ENCODE data around the gene PANK4. TPM values are rescaled to one million over a fixed set of nuclear protein-coding genes. Genes with fewer than 3 reads are reported as not detected.
"Not testable (repeated sequence)": the region's sequence is repeated elsewhere in the genome, so short reads cannot be mapped to it uniquely, and the experiment has no call there.

Gene PANK4
- 32.6 TPM for total RNA-seq

DNA sequence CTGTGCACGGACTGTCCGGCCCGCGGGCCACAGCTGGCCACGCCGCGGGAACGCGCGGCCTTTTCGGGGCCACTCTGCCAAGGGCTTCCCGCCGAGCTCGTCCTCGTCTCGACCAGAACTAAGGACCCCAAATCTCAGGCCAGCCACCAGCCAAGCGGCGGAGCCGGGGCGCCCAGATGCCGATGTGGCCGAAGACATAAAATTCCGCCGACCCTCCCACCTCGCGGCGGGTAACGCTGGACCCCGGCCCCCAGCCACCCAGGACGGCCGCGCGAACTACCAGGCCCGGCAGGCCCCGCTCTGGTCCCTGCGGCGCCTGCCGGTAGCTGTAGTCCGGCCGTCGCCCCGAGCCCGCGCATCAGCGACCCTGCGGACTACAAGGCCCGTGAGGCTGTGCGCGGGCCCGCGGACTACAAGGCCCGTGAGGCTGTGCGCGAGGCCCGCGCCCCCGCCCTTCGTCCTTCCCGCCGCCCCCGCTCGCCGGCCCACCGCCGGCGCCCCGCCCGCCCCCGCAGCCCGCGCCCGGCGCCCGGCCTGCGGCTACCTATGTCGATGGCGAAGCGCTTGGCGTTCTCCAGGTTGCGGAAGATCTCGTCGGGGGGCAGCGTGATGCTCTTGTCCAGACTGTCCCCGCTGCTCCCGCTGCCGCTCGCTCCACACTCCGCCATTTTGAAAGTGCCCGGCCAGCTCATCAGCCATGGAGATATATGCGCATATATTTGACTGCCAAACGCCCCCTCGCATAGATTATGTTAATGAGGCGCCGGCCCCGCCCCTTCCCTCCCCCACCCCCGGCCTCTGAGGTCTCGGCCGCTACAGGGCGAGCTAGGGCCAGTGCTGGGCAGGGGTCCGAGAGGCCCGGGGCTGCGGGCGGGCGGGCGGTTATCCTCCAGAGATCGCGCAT, at the start of gene PANK4:
TSS of gene PANK4 (minus strand) at position 677 of the 904 bp plus-strand sequence. CDS start at position 668, 9 bp downstream.
- DNase-seq (ENCODE audit: low spot score in 2 of 2) (peak; percentile 91 to 96), FAIRE-seq (no peak)

DNA sequence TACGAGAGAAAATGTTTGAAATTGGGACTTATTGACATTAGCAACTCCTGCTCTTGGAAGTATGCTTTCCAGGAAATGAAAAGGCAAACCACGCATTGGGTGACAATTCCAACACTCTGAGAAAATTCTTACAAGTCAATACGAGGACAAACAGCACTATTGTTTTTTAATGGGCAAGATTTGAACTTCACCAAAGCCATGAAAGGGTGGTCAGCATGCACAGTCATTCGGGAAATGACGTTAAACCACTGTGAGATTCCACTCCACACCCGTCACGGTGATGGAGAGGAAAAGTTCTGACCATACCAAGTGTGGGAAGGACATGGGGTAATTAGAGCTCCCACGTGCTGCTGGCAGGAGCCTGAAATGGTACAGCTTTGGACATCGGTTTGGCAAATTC, 48.0 kb upstream of the PANK4 start:
- FAIRE-seq, result no peak

DNA sequence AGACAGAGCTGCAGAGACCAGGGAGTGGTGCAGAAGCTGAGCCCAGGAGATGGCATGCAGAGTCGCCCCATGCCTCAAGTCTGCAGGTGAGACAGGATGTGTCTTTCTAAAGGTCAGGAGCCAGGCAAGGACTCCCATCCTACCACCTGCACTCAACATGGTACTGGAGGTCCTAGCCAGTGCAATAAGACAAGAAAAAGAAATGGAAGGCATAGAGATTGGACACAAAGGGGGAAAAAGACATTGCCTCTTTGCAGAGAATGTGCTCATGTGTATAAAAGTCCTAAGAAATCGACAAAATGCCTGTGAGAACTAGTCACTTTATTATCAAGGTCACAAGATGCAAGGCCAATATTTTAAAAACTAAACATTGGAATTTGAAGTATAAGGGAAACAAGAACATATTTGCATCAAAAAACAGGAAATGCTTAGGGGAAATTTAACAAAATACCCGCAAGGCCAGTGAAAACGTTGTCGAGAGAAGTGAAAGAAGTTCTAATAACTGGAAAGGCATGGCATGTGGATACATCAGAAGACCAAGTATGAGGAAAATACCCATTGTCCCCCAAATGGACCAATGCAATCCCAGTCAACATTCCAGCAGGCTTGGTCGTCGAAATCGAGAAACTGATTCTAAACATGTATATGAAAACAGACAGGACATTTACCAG, 47.0 kb upstream of the PANK4 start:
- FAIRE-seq, result no peak

More for the DNA sequence above, 48.0 kb upstream of the PANK4 start:
- no peak for DNase-seq (ENCODE audit: low spot score in 2 of 2)

DNA sequence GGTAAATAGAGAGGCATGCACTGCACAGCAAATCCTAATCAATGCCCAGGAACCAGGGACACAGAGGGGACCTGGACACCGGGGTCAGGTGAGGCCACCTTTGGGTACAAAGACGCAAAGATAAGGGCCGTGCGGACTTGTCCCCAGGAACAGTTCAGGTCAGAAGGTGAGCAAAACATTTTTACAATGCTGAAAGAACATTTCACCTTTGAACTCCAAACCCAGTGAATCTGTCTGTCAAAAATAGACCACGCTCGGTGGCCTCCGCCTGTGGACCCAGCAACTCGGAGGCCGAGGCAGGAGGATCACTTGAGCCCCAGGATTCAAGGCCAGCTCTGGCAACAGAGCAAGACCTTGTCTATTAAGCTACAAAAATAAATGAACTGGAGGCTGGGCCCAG, 45.0 kb upstream of the PANK4 start:
- no peak for DNase-seq (ENCODE audit: low spot score in 2 of 2)
- FAIRE-seq, result no peak

More for the DNA sequence above, 47.0 kb upstream of the PANK4 start:
- no peak for DNase-seq (ENCODE audit: low spot score in 2 of 2)

DNA sequence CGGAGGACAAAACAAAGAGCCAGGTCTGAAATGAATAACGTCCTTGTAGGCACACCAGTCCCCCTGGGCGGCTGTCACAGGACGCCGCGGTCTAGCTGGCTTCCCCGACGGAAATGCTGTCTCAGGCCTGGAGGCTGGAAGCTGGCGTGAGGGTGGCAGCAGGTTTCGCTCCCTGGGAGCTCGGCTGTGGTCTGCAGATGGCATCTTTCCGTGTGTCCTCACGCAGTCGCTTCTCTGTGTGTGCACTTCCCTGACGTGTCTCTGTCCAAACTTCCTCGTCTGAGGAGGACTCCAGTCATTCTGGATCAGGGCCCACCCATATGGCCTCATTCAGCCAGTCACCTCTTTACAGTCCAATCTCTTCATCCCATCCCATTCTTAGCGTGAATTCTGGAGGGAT, 43.9 kb upstream of the PANK4 start:
- DNase-seq (ENCODE audit: low spot score in 2 of 2) (no peak), FAIRE-seq (no peak)

DNA sequence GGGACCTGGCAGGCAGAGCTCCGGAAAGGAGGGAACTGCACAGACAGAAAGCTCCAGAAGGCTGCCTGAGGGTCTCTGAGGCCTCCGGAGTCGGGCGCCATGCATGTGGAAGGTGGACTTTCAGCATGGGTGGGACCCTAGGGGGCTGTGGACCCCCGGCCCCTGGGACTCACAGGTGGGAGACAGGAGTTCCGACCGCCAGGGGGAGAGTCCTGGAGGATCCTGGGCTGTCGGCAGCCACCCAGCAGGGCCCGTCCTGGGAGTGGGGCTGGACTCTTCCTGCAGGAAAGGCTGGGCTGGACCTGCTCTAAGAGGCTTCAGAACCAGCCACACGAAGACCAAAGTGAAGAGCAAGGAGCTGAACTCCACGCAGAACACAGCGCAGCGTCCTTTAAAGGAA, 43.3 kb upstream of the PANK4 start:
- not testable (repeated sequence) for DNase-seq (ENCODE audit: low spot score in 2 of 2); FAIRE-seq

DNA sequence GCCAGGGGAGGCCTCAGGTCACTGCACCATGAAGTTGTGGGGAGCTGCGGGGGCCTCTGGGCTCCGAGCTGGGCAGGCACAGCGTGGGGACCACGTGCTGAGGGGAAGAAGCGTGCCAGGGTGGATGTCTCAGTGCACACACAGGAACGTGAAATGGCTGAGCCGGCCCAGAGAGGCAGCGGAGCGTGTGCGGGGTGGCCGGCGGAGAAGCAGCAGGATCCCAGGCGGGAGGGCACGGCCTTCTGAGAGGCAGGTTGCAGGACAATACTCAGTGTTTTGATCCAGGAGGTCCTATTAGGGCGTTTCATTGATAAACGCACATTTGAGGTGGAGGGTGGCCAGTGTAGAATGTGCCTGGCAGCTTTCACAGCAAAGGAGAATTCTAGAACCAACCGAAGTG, 42.7 kb upstream of the PANK4 start:
- no peak for DNase-seq (ENCODE audit: low spot score in 2 of 2)
- FAIRE-seq, result no peak

DNA sequence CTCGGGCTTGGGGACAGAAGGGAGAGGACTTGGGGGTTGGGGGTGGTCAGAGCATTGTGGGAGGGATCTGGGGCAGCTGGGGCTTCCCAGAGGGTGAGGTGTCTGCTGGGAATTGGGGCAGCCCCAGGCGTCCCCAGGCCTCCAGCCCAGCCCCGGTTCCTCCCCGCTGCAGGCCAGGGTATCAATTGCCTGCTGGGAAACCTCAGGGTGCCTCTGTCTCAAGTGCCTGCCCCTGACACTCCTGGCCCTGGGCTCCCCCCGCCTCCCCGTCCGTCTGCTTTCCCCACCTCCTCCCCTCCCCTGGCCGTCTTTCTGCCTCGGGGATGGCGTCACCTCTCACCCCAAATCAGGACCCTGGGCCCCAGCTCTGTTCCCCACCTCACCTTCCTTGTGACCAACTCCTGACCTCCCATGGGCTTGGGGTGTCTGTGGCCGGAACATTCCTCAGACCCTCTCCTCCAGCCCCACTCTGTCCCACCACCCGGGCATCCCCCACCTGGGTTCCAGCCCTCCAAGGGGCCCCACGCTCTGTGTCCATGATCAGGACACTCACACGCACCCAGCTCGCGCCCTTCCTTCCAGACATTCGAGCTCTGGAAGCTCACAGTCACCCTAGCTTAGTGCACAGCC, 41.9 kb upstream of the PANK4 start:
- DNase-seq (ENCODE audit: low spot score in 2 of 2); FAIRE-seq: not testable (repeated sequence)

DNA sequence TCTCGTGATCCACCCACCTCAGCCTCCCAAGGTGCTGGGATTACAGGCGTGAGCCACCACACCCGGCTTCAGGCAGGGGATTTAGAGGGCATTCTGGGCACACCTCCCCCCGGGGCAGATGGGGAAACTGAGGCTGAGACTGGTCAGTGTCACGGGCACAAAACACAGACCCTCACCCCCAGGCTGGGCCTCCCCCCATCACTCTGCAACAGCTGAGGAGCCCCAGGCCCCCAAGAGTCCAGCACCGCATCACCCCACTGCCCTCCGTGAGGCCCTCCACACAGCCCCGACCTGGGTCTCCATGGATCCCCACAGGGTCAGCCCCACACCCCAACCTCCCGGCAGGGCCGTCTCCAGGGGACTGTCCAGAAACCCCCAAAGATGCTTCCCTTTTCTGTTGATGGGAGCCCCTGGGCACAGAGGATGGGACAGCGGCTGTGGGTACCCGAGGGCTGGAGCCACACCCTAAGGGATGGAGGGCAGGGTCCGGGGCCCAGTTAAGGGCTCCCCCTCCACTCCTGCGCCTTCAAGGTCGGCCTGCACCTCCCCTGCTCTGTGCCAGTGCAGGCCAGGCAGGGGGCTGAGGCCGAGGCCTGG, 40.8 kb upstream of the PANK4 start:
- no peak for FAIRE-seq
- DNase-seq (ENCODE audit: low spot score in 2 of 2), result no peak

DNA sequence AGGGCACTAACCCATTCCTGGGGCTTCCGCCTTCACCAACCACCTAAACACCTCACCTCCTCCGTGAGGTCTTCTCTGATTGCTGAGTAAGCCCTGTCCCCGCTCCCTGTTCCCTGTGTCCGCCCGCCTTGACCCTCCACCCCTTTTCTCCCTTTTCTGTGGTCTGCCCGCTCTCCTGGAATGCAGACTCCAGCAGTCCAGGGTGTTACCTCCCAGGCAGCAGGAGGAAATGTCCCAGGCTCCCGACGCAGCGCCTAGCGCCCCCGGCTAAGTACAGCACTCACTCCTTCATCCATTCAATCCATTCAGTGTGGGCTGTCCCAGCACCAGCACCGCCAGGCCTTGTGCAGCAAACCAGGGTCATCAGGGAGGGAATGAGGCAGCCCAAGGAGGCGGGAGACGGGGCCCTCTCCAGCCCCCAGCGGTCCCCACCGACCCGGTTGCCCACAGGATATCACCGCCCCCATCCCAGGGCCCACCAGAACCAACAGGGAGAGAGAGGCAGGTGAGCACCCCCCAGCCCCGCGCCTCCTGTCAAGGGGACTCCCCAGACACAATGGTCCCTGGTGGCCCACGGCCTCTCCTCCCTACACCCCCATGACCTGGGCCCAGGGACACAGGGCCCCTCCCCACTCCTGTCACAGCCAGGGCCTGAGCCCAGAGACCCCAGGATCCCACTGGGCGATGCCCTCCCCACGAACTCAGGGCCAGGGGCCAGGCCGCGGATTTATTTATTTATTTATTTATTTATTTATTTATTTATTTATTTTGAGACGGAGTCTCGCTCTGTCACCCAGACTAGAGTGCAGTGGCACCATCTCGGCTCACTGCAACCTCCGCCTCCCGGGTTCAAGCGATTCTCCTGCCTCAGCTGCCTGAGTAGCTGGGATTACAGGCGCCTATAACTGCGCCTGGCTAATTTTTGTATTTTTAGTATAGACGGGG, 40.0 kb upstream of the PANK4 start:
- no peak for DNase-seq (ENCODE audit: low spot score in 2 of 2)

DNA sequence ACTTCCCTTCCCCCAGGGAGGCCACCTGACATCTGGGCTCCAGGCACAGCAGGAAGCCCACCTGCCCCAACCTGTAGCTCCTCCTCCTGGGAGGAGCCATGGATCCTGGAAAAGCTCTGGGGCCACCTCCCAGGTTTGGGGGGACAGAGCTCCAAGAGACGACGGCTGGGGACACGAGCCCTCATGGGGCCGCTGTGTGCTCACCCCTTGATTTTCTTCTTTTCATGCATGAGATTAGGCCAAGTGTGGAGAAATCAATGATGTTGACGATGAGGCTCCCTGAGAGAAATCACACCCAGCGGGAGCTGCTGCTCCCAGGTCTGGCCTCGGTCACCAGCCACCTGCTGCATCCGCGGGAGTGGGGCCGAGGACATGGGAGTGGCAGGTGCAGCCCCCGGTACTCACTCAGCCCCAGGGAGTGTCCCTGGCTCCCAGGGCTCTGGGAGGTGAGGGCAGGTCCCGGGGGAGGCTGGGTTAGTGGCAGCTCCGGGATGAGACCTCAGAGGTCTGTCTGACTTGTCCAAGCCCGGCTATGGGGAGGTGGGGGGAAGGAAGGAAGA, 38.5 kb upstream of the PANK4 start:
- DNase-seq (ENCODE audit: low spot score in 2 of 2), result no peak

More for the DNA sequence above, 40.0 kb upstream of the PANK4 start:
- no peak for FAIRE-seq

DNA sequence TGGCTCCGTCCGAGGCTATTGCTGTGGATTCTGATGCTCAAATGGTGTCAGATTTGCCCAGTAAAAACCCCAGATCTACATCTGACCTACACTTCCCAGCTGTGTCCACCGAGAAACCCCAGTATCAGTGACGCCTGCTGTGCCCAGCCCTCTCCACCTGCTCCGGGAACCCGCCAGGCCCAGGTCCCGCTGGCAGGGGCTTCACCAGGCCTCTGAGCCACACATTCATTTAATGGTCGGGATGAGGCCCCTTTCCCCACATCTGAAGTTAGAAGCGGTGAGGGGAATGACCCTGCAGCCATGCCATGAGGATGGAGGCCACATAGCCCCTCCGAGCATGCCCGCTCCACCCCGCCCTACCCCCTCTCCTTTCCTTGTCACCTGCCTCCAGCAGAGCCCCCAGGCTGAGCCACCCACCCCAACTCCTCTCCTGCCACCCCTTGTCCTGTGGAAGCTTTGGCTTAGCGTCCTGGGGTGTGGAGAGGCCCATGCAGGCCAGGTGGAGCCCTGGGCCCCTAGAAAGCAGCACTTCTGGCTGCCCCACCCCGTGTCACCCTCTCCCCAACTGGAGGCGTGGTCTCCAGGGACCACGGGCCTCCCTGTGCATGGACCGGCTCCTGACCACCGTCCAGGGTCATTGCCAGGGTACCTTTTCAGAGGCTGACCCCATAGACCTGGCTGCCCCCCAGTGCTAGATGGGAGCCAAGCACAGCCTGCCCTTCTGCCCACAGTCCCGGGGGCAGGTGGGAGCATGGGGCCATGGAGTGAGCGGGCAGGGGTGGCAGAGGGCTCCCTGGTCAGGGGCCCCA, 37.8 kb upstream of the PANK4 start:
- no peak for DNase-seq (ENCODE audit: low spot score in 2 of 2)
- no peak for FAIRE-seq

More for the DNA sequence above, 38.5 kb upstream of the PANK4 start:
- no peak for FAIRE-seq

DNA sequence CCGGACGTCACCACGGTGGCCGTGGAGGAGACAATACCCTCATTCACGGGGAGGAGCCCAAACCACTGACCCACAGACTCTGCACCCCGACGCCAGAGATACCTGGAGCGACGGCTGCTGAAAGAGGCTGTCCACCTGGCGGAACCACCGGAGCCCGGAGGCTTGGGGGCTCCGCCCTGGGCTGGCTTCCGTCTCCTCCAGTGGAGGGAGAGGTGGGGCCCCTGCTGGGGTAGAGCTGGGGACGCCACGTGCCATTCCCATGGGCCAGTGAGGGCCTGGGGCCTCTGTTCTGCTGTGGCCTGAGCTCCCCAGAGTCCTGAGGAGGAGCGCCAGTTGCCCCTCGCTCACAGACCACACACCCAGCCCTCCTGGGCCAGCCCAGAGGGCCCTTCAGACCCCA, 36.8 kb upstream of the PANK4 start:
- DNase-seq (ENCODE audit: low spot score in 2 of 2) (no peak), FAIRE-seq (no peak)

DNA sequence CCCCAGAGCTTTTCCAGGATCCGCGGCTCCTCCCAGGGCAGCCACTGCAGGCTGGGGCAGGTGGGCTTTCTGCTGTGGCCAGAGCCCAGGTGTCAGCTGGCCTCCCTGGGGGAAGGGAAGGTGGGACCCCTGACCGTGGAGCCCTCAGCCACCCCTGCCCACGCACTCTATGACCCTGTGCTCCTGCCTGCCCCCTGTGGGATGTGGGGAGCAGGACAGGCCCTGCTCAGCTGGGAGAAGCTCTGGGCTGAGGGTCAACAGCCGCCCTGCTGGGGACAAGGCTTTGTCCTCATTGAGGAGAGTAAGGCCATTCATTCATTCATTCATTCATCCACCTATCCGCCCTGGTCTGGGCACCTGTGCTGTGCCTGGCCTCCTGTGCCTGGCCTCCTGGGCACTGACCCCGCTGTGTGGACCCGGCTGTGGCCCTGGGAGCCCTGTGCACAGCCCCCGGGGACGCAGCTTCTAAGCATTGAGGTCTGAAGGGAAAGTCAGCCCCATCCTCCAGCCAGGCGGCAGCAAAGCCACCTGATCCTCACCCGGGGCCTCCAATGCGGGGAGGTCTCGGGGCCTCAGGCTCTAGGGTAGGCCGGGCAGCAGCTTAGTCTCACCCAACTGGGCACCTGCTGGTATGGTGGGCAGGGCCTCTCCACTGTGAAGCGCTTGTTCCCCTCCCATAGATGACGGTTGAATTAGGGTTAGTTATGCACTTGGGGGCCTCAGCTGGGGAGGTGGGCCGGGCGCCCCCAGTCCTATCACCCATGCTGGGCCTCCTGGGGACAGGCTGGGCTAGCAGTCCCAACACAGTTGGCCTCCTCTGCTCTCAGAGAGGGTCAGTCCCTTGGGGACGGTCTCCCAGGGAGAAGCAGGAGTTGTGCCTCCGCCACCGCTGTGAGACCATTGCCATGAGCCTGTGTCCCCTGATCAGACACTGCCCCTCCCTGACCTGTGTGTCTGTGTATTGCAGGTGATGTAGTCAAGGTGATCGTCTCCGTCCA, 35.8 kb upstream of the PANK4 start:
- FAIRE-seq (no peak), DNase-seq (ENCODE audit: low spot score in 2 of 2) (no peak)

DNA sequence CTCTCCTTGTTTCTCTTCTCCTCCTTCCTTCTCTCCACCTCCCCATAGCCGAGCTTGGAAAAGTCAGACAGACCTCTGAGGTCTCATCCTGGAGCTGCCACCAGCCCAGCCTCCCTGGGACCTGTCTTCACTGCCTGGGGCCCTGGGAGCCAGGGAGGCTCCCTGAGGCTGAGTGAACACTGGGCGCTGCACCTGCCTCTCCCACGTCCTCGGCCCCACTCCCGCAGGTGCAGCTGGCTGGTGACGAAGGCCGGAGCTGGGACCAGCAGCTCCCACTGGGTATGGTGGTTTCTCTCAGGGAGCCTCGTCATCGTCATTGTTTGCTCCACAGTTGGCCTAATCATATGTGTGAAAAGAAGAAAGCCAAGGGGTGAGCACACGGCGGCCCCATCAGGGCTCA, 35.0 kb upstream of the PANK4 start:
- DNase-seq (ENCODE audit: low spot score in 2 of 2), result no peak
- FAIRE-seq, result no peak

DNA sequence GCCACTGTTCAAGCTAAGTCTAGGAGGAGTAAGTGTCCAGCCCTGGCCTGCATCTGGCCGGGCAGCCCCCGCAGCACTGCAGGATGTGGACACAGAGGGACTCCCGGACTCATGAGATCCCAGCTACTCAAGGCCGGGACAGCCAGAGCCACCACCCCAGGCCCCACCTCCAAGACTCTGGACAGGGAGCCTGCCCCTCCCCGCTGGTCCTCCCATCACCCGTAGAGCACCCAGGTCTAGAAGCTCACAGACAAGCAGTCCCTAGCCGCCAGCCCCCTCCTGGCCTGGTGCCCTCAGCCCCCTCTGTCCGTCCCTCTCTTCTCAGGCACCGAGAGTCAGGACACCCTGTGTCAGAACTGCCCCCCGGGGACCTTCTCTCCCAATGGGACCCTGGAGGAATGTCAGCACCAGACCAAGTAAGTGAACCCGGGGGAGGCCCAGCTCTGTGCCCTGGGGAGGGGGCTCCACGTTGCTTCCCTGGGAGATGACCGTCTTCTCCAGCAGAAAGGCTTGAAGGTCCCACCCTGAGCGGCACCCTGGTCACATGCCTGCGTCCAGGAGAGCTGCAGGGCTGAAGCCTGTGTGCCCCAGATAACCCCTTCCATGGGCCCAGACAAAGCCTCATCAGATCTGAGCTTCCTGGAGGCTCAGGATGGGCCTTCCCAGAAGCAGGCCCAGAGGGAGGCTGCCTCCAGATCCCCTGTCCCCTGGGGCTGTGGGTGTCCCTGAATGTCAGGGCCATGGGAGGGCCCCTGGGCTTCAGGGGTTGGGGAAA, 34.1 kb upstream of the PANK4 start:
- DNase-seq (ENCODE audit: low spot score in 2 of 2), result no peak
- FAIRE-seq, result no peak

Measured in frontal cortex (tissue), 4 donors.